ENCODE data around the gene FOXE1. TPM values are rescaled to one million over a fixed set of nuclear protein-coding genes. Genes with fewer than 3 reads are reported as not detected.

The FOXE1 gene
- total RNA-seq, 1 experiment from 2014 or later = 0.82 TPM

DNA sequence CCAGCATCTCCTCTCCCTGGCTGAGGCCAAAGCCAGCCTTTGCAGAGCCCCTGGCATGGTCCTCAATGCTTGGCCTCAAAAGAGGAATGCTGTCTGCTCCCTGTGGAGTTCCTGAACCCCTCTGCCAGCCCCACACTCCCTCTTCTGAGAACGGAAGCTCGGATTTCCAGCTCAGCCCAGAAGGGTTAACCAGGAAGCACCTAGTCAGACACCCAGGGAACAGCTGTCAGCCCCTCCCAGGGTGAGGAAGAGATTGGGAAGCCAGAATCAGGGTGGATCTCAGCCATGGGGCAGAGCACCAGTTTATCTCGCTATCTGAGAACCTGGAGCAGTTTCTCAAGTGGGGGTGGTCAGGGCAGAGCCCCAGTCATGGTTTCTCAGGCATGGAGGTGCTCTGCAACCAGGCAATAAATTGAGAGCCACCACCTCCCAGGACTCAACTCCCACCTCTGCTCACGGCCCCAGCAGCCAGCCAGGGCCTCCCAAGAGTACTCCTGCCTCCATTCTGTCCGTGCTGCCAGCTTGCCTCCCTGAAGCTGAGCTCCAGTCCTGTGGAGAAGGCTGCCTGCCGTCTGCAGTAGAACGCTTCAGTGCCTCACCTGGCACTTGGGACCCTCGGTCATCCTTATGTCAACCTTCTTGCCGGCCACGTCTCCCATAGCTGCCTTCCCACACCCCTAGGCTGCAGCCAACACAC is 7.6 kb downstream of the FOXE1 start:
- ATAC-seq = no peak
- no peak for DNase-seq (ENCODE audit: low read depth, low spot score)
- no peak overlapping the region for H3K27ac ChIP-seq (ENCODE audit: low read length)
- TF ChIP-seq, protein P1, sequence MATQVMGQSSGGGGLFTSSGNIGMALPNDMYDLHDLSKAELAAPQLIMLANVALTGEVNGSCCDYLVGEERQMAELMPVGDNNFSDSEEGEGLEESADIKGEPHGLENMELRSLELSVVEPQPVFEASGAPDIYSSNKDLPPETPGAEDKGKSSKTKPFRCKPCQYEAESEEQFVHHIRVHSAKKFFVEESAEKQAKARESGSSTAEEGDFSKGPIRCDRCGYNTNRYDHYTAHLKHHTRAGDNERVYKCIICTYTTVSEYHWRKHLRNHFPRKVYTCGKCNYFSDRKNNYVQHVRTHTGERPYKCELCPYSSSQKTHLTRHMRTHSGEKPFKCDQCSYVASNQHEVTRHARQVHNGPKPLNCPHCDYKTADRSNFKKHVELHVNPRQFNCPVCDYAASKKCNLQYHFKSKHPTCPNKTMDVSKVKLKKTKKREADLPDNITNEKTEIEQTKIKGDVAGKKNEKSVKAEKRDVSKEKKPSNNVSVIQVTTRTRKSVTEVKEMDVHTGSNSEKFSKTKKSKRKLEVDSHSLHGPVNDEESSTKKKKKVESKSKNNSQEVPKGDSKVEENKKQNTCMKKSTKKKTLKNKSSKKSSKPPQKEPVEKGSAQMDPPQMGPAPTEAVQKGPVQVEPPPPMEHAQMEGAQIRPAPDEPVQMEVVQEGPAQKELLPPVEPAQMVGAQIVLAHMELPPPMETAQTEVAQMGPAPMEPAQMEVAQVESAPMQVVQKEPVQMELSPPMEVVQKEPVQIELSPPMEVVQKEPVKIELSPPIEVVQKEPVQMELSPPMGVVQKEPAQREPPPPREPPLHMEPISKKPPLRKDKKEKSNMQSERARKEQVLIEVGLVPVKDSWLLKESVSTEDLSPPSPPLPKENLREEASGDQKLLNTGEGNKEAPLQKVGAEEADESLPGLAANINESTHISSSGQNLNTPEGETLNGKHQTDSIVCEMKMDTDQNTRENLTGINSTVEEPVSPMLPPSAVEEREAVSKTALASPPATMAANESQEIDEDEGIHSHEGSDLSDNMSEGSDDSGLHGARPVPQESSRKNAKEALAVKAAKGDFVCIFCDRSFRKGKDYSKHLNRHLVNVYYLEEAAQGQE (IDR thresholded peaks at IDR 0.05; ENCODE audit: insufficient read depth in 1 of 2, low read depth in 2 of 2, low read length in 1 of 2) = no peak
- TF ChIP-seq SIN3A (IDR thresholded peaks at IDR 0.05; ENCODE audit: borderline replicate concordance, insufficient read depth, low read depth, low read length) = no peak
- no peak for TF ChIP-seq POLR2AphosphoS5 (IDR thresholded peaks at IDR 0.05; ENCODE audit: low read depth, low read length)
- TF ChIP-seq TCF7L2 (IDR thresholded peaks at IDR 0.05; ENCODE audit: low read depth, low read length) = no peak
- TF ChIP-seq, protein P2, sequence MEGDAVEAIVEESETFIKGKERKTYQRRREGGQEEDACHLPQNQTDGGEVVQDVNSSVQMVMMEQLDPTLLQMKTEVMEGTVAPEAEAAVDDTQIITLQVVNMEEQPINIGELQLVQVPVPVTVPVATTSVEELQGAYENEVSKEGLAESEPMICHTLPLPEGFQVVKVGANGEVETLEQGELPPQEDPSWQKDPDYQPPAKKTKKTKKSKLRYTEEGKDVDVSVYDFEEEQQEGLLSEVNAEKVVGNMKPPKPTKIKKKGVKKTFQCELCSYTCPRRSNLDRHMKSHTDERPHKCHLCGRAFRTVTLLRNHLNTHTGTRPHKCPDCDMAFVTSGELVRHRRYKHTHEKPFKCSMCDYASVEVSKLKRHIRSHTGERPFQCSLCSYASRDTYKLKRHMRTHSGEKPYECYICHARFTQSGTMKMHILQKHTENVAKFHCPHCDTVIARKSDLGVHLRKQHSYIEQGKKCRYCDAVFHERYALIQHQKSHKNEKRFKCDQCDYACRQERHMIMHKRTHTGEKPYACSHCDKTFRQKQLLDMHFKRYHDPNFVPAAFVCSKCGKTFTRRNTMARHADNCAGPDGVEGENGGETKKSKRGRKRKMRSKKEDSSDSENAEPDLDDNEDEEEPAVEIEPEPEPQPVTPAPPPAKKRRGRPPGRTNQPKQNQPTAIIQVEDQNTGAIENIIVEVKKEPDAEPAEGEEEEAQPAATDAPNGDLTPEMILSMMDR (IDR thresholded peaks at IDR 0.05) = no peak
- ChIA-PET CTCF (no interaction called here), POLR2A (no interaction called here)
- in situ Hi-C loops (cut with HindIII; ENCODE audit: low pct_unique_long_range_greater_than_20kb, low sequenced_read_pairs) (no loop called here), intact Hi-C loops (cut with micrococcal nuclease; ENCODE audit: unreplicated experiment) (no loop called here)
- BruUV-seq (replicated peaks) = no TSS peak
- no peak overlapping the region for H3K4me3 ChIP-seq (ENCODE audit: low read depth in 2 of 2, low read length in 2 of 2)
- no peaks in the 10 kb centered on the region for H3K9me3 ChIP-seq (ENCODE audit: control insufficient read depth, insufficient read depth, low read depth, low read length)
- no peaks in the 10 kb centered on the region for H3K36me3 ChIP-seq (ENCODE audit: control insufficient read depth, insufficient read depth, low read length)
- H3K27me3 ChIP-seq (ENCODE audit: control insufficient read depth, insufficient read depth, low read length) = no peaks in the 10 kb centered on the region
- H3K4me1 ChIP-seq (ENCODE audit: control insufficient read depth, insufficient read depth, low read length) = no peaks in the 10 kb centered on the region

DNA sequence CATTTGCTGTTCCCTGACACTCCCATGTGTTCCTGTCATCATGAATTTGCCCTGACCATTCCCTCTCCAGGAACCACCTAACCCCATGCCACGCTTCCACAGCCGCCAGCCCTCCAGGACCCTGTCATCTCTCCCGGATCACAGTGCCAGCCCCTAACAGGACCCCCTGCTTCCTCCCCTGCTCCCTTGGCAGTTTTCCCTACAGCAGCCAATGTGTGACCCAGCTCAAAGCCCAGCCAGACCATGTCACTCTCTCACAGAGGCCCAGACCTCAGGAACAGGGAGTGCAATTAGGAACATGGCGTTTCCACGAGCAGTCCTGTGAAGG is 8.1 kb downstream of the FOXE1 start:
- ChIA-PET CTCF (no interaction called here), POLR2A (no interaction called here)
- DNase-seq (ENCODE audit: low read depth, low spot score) (no peak), ATAC-seq (no peak)
- no TSS peak for BruUV-seq (replicated peaks)
- in situ Hi-C loops (cut with HindIII; ENCODE audit: low pct_unique_long_range_greater_than_20kb, low sequenced_read_pairs) (no loop called here), intact Hi-C loops (cut with micrococcal nuclease; ENCODE audit: unreplicated experiment) (no loop called here)
- no peaks in the 10 kb centered on the region for H3K9me3 ChIP-seq (ENCODE audit: control insufficient read depth, insufficient read depth, low read depth, low read length)
- no peaks in the 10 kb centered on the region for H3K27me3 ChIP-seq (ENCODE audit: control insufficient read depth, insufficient read depth, low read length)
- no peaks in the 10 kb centered on the region for H3K36me3 ChIP-seq (ENCODE audit: control insufficient read depth, insufficient read depth, low read length)
- H3K4me3 ChIP-seq (ENCODE audit: low read depth in 2 of 2, low read length in 2 of 2) = no peak overlapping the region
- H3K4me1 ChIP-seq (ENCODE audit: control insufficient read depth, insufficient read depth, low read length) = no peaks in the 10 kb centered on the region
- H3K27ac ChIP-seq (ENCODE audit: low read length) = no peak overlapping the region
- TF ChIP-seq POLR2AphosphoS5 (IDR thresholded peaks at IDR 0.05; ENCODE audit: low read depth, low read length) = no peak
- no peak for TF ChIP-seq SIN3A (IDR thresholded peaks at IDR 0.05; ENCODE audit: borderline replicate concordance, insufficient read depth, low read depth, low read length)
- no peak for TF ChIP-seq TCF7L2 (IDR thresholded peaks at IDR 0.05; ENCODE audit: low read depth, low read length)
- TF ChIP-seq, protein P1 (IDR thresholded peaks at IDR 0.05; ENCODE audit: insufficient read depth in 1 of 2, low read depth in 2 of 2, low read length in 1 of 2) = no peak
- TF ChIP-seq, protein P2 (IDR thresholded peaks at IDR 0.05) = no peak
